Activated naive CD8-positive, alpha-beta T cell (primary cell): ENCODE results near the gene PAIP1.
"Not testable (repeated sequence)": the region's sequence is repeated elsewhere in the genome, so short reads cannot be mapped to it uniquely, and the experiment has no call there.

Source experiments
- H3K27ac Mint-ChIP-seq: one replicate; pipeline ENCODE4 v1.8.0; 2021; ENCODE audit warnings: mixed read lengths
- H3K27me3 Mint-ChIP-seq: one replicate; pipeline ENCODE4 v1.8.0; 2021; ENCODE audit warnings: mixed read lengths
- H3K36me3 Mint-ChIP-seq: one replicate; pipeline ENCODE4 v1.8.0; 2021; ENCODE audit warnings: mixed read lengths
- H3K4me1 Mint-ChIP-seq: one replicate; pipeline ENCODE4 v1.8.0; 2021; ENCODE audit warnings: low read depth, mixed read lengths
- H3K4me3 Mint-ChIP-seq: one replicate; pipeline ENCODE4 v1.8.0; 2021; ENCODE audit warnings: mild to moderate bottlenecking, mixed read lengths
- H3K9me3 Mint-ChIP-seq: one replicate; pipeline ENCODE4 v1.8.0; 2021; ENCODE audit warnings: low read depth, mixed read lengths

PAIP1 gene

GRCh38 chr5:43556857-43557542, at the start of gene PAIP1:
Gene PAIP1, minus strand, starts transcription at chr5:43557077. Its CDS starts 231 bp downstream, at chr5:43556846.
- Mint-ChIP-seq H3K27me3 (peaks cover 4% of the 10 kb centered on the region), H3K27ac (peak within 1 kb of the TSS; percentile 95), H3K4me1 (peaks cover 7% of the 10 kb centered on the region), H3K36me3 (peaks cover 2% of the 10 kb centered on the region), H3K9me3 (no peaks in the 10 kb centered on the region), H3K4me3 (peak within 1 kb of the TSS; percentile 88)

- peaks cover 65% of the 10 kb centered on the region for H3K4me1 Mint-ChIP-seq
- H3K36me3 Mint-ChIP-seq = peaks cover 3% of the 10 kb centered on the region
- peak overlapping the region; percentile 5 for H3K27ac Mint-ChIP-seq
- no peaks in the 10 kb centered on the region for H3K9me3 Mint-ChIP-seq
- no peak overlapping the region for H3K4me3 Mint-ChIP-seq
- H3K27me3 Mint-ChIP-seq = no peaks in the 10 kb centered on the region
Measured at GRCh38 chr5:43606351-43606750, 49.5 kb upstream of the PAIP1 start.

GRCh38 chr5:43604699-43605098, 47.8 kb upstream of the PAIP1 start:
- H3K27ac Mint-ChIP-seq = peak overlapping the region; percentile 92
- peaks cover 3% of the 10 kb centered on the region for H3K36me3 Mint-ChIP-seq
- H3K9me3 Mint-ChIP-seq = no peaks in the 10 kb centered on the region
- H3K27me3 Mint-ChIP-seq = no peaks in the 10 kb centered on the region
- peak overlapping the region; percentile 95 for H3K4me3 Mint-ChIP-seq
- peaks cover 62% of the 10 kb centered on the region for H3K4me1 Mint-ChIP-seq

- H3K9me3 Mint-ChIP-seq = no peaks in the 10 kb centered on the region
- peak overlapping the region; percentile 92 for H3K27ac Mint-ChIP-seq
- H3K4me3 Mint-ChIP-seq = peak overlapping the region; percentile 95
- H3K27me3 Mint-ChIP-seq = no peaks in the 10 kb centered on the region
- H3K4me1 Mint-ChIP-seq = peaks cover 57% of the 10 kb centered on the region
- H3K36me3 Mint-ChIP-seq = peaks cover 3% of the 10 kb centered on the region
Measured at GRCh38 chr5:43603344-43604217, 46.7 kb upstream of the PAIP1 start.

- Mint-ChIP-seq H3K27me3 (no peaks in the 10 kb centered on the region), H3K4me3 (peak within 1 kb of the TSS; percentile 95), H3K36me3 (peaks cover 4% of the 10 kb centered on the region), H3K9me3 (no peaks in the 10 kb centered on the region), H3K4me1 (peaks cover 57% of the 10 kb centered on the region), H3K27ac (peak within 1 kb of the TSS; percentile 97)
Measured at GRCh38 chr5:43602461-43603343, 45.8 kb upstream of the PAIP1 start, which contains the start of gene NNT. Gene NNT, plus strand, starts transcription at chr5:43603180. Its CDS starts 6,016 bp downstream, at chr5:43609196.

GRCh38 chr5:43601454-43602260, 44.8 kb upstream of the PAIP1 start:
- Mint-ChIP-seq H3K36me3 (peaks cover 3% of the 10 kb centered on the region), H3K4me3 (peak overlapping the region; percentile 95), H3K27me3 (no peaks in the 10 kb centered on the region), H3K4me1 (peaks cover 52% of the 10 kb centered on the region), H3K9me3 (no peaks in the 10 kb centered on the region), H3K27ac (peak overlapping the region; percentile 97)

- H3K4me3 Mint-ChIP-seq, H3K27ac Mint-ChIP-seq, H3K36me3 Mint-ChIP-seq, H3K9me3 Mint-ChIP-seq, H3K27me3 Mint-ChIP-seq: not testable (repeated sequence)
- H3K4me1 Mint-ChIP-seq = peaks cover 31% of the 10 kb centered on the region
Measured at GRCh38 chr5:43598927-43599326, 42.0 kb upstream of the PAIP1 start.

GRCh38 chr5:43592363-43592762, 35.5 kb upstream of the PAIP1 start:
- H3K27ac Mint-ChIP-seq = no peak overlapping the region
- H3K36me3 Mint-ChIP-seq = peaks cover 14% of the 10 kb centered on the region
- H3K9me3 Mint-ChIP-seq = no peaks in the 10 kb centered on the region
- H3K4me3 Mint-ChIP-seq = no peak overlapping the region
- no peaks in the 10 kb centered on the region for H3K27me3 Mint-ChIP-seq
- no peaks in the 10 kb centered on the region for H3K4me1 Mint-ChIP-seq

GRCh38 chr5:43590700-43591099, 33.8 kb upstream of the PAIP1 start:
- Mint-ChIP-seq H3K27me3 (no peaks in the 10 kb centered on the region), H3K27ac (no peak overlapping the region)

GRCh38 chr5:43589310-43589709, 32.4 kb upstream of the PAIP1 start:
- peaks cover 16% of the 10 kb centered on the region for H3K36me3 Mint-ChIP-seq
- no peaks in the 10 kb centered on the region for H3K4me1 Mint-ChIP-seq
- H3K27me3 Mint-ChIP-seq = no peaks in the 10 kb centered on the region
- no peaks in the 10 kb centered on the region for H3K9me3 Mint-ChIP-seq
- H3K27ac Mint-ChIP-seq = no peak overlapping the region
- no peak overlapping the region for H3K4me3 Mint-ChIP-seq

More at GRCh38 chr5:43590700-43591099, 33.8 kb upstream of the PAIP1 start:
- Mint-ChIP-seq H3K9me3 (no peaks in the 10 kb centered on the region), H3K36me3 (peaks cover 16% of the 10 kb centered on the region), H3K4me3 (no peak overlapping the region), H3K4me1 (no peaks in the 10 kb centered on the region)

- peaks cover 16% of the 10 kb centered on the region for H3K36me3 Mint-ChIP-seq
- H3K27ac Mint-ChIP-seq = no peak overlapping the region
- no peak overlapping the region for H3K4me3 Mint-ChIP-seq
- H3K27me3 Mint-ChIP-seq = no peaks in the 10 kb centered on the region
- no peaks in the 10 kb centered on the region for H3K4me1 Mint-ChIP-seq
- H3K9me3 Mint-ChIP-seq = no peaks in the 10 kb centered on the region
Measured at GRCh38 chr5:43588842-43589241, 32.0 kb upstream of the PAIP1 start.

GRCh38 chr5:43584166-43584699, 27.4 kb upstream of the PAIP1 start:
- Mint-ChIP-seq H3K4me1 (no peaks in the 10 kb centered on the region), H3K4me3 (no peak overlapping the region), H3K27me3 (no peaks in the 10 kb centered on the region), H3K36me3 (peaks cover 11% of the 10 kb centered on the region), H3K27ac (no peak overlapping the region), H3K9me3 (no peaks in the 10 kb centered on the region)

GRCh38 chr5:43583724-43584123, 26.8 kb upstream of the PAIP1 start:
- no peaks in the 10 kb centered on the region for H3K4me1 Mint-ChIP-seq
- no peak overlapping the region for H3K27ac Mint-ChIP-seq

More at GRCh38 chr5:43583724-43584123, 26.8 kb upstream of the PAIP1 start:
- no peaks in the 10 kb centered on the region for H3K9me3 Mint-ChIP-seq
- H3K36me3 Mint-ChIP-seq = peaks cover 8% of the 10 kb centered on the region
- H3K4me3 Mint-ChIP-seq = no peak overlapping the region
- H3K27me3 Mint-ChIP-seq = no peaks in the 10 kb centered on the region
